Brain microvascular endothelial cell (primary cell): ENCODE measurements around the gene TSPAN11.
A peak's percentile ranks its signal among the peaks of the same experiment; 100 is the strongest.
"Not testable (repeated sequence)": the region's sequence is repeated elsewhere in the genome, so short reads cannot be mapped to it uniquely, and the experiment has no call there.

Experiments
- DNase-seq: peaks from one replicate; pipeline ENCODE4 v3.0.0-alpha.2; 2020
- H3K27ac ChIP-seq: fragments of 250-450 bp; sonication (Bioruptor Pico); 2 replicates; pipeline ENCODE4 v1.5.1; 2020; ENCODE audit warnings: mild to moderate bottlenecking, moderate library complexity
- H3K27me3 ChIP-seq: fragments of 250-450 bp; sonication (Bioruptor Pico); replicated peaks from 2 replicates; pipeline ENCODE4 v1.5.1; 2020; ENCODE audit warnings: mild to moderate bottlenecking
- H3K36me3 ChIP-seq: fragments of 250-450 bp; sonication (Bioruptor Pico); replicated peaks from 2 replicates; pipeline ENCODE4 v1.5.1; 2020; ENCODE audit warnings: mild to moderate bottlenecking
- H3K4me3 ChIP-seq: 2 replicates; pipeline ENCODE4 v1.5.1; 2011; ENCODE audit warnings: low read depth, mild to moderate bottlenecking, control low read depth, low read length, moderate library complexity
- CTCF ChIP-seq: IDR thresholded peaks from 2 replicates; pipeline ENCODE4 v1.5.1; 2011; ENCODE audit warnings: low read depth, mild to moderate bottlenecking, moderate library complexity, low read length, control low read depth, inconsistent platforms; ENCODE audit errors: missing control alignments
- in situ Hi-C: cut with HindIII; loops from 2 replicates; pipeline ENCODE4 v1.10.0; 2017; ENCODE audit warnings: low sequenced_read_pairs, low pct_ligation_motif_present

The TSPAN11 gene

GRCh38 chr12:30882706-30883105 is 43.8 kb upstream of the TSPAN11 start:
- no peak overlapping the region for H3K27ac ChIP-seq
- DNase-seq = no peak
- peaks cover 4% of the 10 kb centered on the region for H3K27me3 ChIP-seq
- in situ Hi-C loops = no loop called here
- no peaks in the 10 kb centered on the region for H3K36me3 ChIP-seq
- H3K4me3 ChIP-seq = no peak overlapping the region
- peak; percentile 21 for TF ChIP-seq CTCF

- in situ Hi-C loops = no loop called here
- Histone ChIP-seq H3K27me3 (peaks cover under 1% of the 10 kb centered on the region), H3K4me3 (no peak overlapping the region), H3K27ac (no peak overlapping the region), H3K36me3 (no peaks in the 10 kb centered on the region)
- TF ChIP-seq CTCF = no peak
- no peak for DNase-seq
These were observed 41.7 kb upstream of the TSPAN11 start for GRCh38 chr12:30884799-30885198.

GRCh38 chr12:30885321-30885720 is 41.2 kb upstream of the TSPAN11 start:
- no peaks in the 10 kb centered on the region for H3K36me3 ChIP-seq
- no peak overlapping the region for H3K4me3 ChIP-seq
- no peak for DNase-seq
- no peak overlapping the region for H3K27ac ChIP-seq
- no peaks in the 10 kb centered on the region for H3K27me3 ChIP-seq
- in situ Hi-C loops = no loop called here
- TF ChIP-seq CTCF = no peak

GRCh38 chr12:30887226-30887625 is 39.3 kb upstream of the TSPAN11 start:
- no peak for DNase-seq
- in situ Hi-C loops = no loop called here
- no peak overlapping the region for H3K27ac ChIP-seq
- no peaks in the 10 kb centered on the region for H3K27me3 ChIP-seq
- no peaks in the 10 kb centered on the region for H3K36me3 ChIP-seq
- H3K4me3 ChIP-seq = no peak overlapping the region
- no peak for TF ChIP-seq CTCF

GRCh38 chr12:30888241-30888640 is 38.3 kb upstream of the TSPAN11 start:
- DNase-seq = no peak
- no peak overlapping the region for H3K4me3 ChIP-seq
- no peak overlapping the region for H3K27ac ChIP-seq
- no peak for TF ChIP-seq CTCF
- H3K27me3 ChIP-seq = no peaks in the 10 kb centered on the region
- H3K36me3 ChIP-seq = no peaks in the 10 kb centered on the region
- in situ Hi-C loops = no loop called here

- H3K36me3 ChIP-seq, H3K4me3 ChIP-seq, in situ Hi-C loops, H3K27me3 ChIP-seq, DNase-seq, H3K27ac ChIP-seq: not testable (repeated sequence)
These were observed 32.0 kb upstream of the TSPAN11 start for GRCh38 chr12:30894531-30894930.
